ENCODE measurements around the gene SLC5A2. TPM values are rescaled to one million over a fixed set of nuclear protein-coding genes. Genes with fewer than 3 reads are reported as not detected.
"Not testable (repeated sequence)": the region's sequence is repeated elsewhere in the genome, so short reads cannot be mapped to it uniquely, and the experiment has no call there.

SLC5A2 gene
- total RNA-seq, 1 donor from 2014 or later, result not detected

DNA sequence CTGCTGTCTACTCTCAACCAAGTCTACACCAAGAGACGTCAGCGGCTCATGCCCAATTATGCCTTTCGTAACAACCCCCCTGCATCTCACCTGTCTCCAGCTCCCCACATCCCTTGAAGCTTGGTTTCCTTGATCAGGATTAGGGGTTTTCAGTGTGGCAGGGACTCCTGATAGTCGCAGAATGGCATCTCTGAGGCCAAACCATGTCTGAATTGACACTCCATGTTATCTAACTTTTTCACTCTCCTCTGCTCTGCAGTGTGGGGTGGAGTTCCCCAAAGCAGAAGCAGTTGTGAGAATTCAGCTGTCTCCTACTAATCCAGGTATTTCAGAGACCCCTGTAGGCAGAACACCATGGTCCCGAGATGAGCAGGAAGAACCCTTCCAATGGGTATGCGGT, 39.1 kb downstream of the SLC5A2 start:
- DNase-seq, result no peak
- TF ChIP-seq, protein P1, sequence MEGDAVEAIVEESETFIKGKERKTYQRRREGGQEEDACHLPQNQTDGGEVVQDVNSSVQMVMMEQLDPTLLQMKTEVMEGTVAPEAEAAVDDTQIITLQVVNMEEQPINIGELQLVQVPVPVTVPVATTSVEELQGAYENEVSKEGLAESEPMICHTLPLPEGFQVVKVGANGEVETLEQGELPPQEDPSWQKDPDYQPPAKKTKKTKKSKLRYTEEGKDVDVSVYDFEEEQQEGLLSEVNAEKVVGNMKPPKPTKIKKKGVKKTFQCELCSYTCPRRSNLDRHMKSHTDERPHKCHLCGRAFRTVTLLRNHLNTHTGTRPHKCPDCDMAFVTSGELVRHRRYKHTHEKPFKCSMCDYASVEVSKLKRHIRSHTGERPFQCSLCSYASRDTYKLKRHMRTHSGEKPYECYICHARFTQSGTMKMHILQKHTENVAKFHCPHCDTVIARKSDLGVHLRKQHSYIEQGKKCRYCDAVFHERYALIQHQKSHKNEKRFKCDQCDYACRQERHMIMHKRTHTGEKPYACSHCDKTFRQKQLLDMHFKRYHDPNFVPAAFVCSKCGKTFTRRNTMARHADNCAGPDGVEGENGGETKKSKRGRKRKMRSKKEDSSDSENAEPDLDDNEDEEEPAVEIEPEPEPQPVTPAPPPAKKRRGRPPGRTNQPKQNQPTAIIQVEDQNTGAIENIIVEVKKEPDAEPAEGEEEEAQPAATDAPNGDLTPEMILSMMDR (IDR thresholded peaks at IDR 0.05; ENCODE audit: partially characterized antibody, unreplicated experiment), result no peak
- peaks cover 2% of the 10 kb centered on the region for H3K27me3 Mint-ChIP-seq (ENCODE audit: unreplicated experiment)
- H3K4me1 Mint-ChIP-seq (ENCODE audit: low read depth, unreplicated experiment), result no peaks in the 10 kb centered on the region
- no peaks in the 10 kb centered on the region for H3K36me3 Mint-ChIP-seq (ENCODE audit: unreplicated experiment)
- no peak overlapping the region for H3K4me3 Mint-ChIP-seq (ENCODE audit: unreplicated experiment)
- H3K9me3 Mint-ChIP-seq (ENCODE audit: unreplicated experiment), result no peaks in the 10 kb centered on the region
- H3K27ac Mint-ChIP-seq (ENCODE audit: unreplicated experiment), result no peak overlapping the region

DNA sequence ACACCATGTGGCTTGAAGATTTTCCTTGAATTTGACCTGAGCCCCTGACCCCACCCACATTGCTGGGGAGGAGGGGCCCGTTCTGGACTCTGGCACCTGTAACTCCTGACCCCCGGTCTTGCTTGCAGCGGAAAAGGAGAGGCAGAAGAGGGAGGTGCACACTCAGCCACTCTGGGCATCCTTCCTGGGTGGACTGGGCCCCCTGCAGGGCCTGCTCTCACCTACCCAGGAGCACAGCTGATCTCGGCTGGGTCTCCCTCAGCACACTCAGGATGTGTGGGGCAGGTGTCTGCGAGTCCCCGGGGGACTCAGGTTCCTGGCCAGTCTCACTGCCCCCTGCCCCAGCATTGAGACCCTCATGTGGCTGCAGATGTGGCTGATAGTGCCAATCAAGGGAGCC, 40.8 kb downstream of the SLC5A2 start:
- not testable (repeated sequence) for H3K4me3 Mint-ChIP-seq (ENCODE audit: unreplicated experiment); H3K27ac Mint-ChIP-seq (ENCODE audit: unreplicated experiment); DNase-seq; H3K27me3 Mint-ChIP-seq (ENCODE audit: unreplicated experiment); H3K36me3 Mint-ChIP-seq (ENCODE audit: unreplicated experiment); H3K9me3 Mint-ChIP-seq (ENCODE audit: unreplicated experiment); H3K4me1 Mint-ChIP-seq (ENCODE audit: low read depth, unreplicated experiment)

DNA sequence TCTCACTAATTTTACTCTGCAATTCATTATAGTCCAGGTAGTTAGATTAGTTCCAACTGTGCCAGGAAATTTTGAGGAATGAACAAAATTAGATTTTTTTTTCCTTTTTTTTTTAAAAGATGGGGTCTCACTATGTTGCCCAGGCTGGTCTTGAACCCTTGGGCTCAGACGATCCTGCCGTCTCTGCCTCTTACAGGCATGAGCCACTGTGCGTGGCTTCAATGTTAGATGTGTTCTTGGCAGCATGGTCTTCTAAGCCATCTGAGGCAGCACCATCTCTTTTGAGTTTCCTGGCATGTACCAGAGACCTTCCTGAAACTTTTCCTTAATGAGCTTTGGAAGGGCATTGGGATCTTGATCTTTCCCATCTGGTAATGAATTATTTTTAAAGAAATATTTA, 42.2 kb downstream of the SLC5A2 start:
- no peak for DNase-seq
- Mint-ChIP-seq H3K36me3 (ENCODE audit: unreplicated experiment) (no peaks in the 10 kb centered on the region), H3K4me1 (ENCODE audit: low read depth, unreplicated experiment) (no peaks in the 10 kb centered on the region), H3K9me3 (ENCODE audit: unreplicated experiment) (peaks cover 2% of the 10 kb centered on the region), H3K27ac (ENCODE audit: unreplicated experiment) (no peak overlapping the region), H3K4me3 (ENCODE audit: unreplicated experiment) (no peak overlapping the region), H3K27me3 (ENCODE audit: unreplicated experiment) (peaks cover 15% of the 10 kb centered on the region)
- TF ChIP-seq, protein P1 (IDR thresholded peaks at IDR 0.05; ENCODE audit: partially characterized antibody, unreplicated experiment), result no peak

DNA sequence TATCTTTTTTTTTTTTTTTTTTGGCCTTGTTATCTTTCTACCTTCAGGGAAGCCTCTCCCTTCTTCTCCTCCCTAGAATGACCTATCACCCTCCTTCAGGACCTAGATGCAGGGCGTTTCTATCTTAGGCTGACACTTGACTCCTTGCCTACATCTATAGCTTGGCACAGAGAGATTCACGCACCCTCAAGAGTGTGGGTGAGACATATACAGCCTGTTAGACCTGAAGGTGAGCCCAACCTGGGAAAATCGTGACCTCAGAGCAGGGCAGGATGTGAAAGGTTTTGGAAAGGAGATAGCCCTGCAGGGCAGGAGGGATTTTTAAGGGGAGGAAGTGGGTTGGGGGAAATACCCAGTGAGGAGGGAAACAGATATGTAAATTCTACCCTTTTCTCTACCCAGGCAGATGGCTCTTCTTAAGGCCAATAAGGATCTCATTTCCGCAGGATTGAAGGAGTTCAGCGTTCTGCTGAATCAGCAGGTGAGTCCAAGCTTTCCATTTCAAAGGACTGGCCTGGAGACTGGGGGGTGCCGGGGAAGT, 44.9 kb downstream of the SLC5A2 start, which contains the start of gene AHSP:
Gene AHSP (plus strand): TSS at position 167 of the 541 bp plus-strand sequence. CDS start 240 bp downstream, at position 407.
- Mint-ChIP-seq H3K27ac (ENCODE audit: unreplicated experiment) (no peak within 1 kb of the TSS), H3K4me3 (ENCODE audit: unreplicated experiment) (no peak within 1 kb of the TSS), H3K27me3 (ENCODE audit: unreplicated experiment) (peaks cover 17% of the 10 kb centered on the region), H3K36me3 (ENCODE audit: unreplicated experiment) (no peaks in the 10 kb centered on the region), H3K4me1 (ENCODE audit: low read depth, unreplicated experiment) (no peaks in the 10 kb centered on the region), H3K9me3 (ENCODE audit: unreplicated experiment) (peaks cover 2% of the 10 kb centered on the region)
- TF ChIP-seq, protein P1 (IDR thresholded peaks at IDR 0.05; ENCODE audit: partially characterized antibody, unreplicated experiment), result no peak
- no peak for DNase-seq

DNA sequence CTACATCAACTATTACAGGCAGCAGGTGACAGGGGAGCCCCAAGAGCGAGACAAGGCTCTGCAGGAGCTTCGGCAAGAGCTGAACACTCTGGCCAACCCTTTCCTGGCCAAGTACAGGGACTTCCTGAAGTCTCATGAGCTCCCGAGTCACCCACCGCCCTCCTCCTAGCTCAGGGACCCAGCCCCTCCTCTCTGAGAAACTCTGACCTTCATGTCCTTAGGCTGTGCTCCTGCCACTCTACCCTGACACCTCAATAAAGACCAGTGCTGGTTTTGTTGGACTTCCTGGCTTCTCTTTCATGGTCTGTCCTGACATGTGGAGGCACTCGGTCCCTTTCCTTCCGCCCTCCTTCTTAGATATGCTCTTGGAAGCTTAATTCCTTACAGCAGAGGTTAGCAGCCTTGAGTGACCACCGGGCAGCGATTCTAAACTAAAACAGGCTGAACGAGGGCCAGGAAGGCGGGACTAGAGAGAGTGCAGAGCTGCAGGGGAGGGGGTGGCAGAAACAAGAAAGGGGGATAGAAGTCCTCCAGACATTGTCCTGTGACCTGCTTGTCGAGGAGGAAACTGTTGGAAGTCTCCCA, 45.7 kb downstream of the SLC5A2 start:
- Mint-ChIP-seq H3K27me3 (ENCODE audit: unreplicated experiment) (peaks cover 17% of the 10 kb centered on the region), H3K9me3 (ENCODE audit: unreplicated experiment) (peaks cover 4% of the 10 kb centered on the region), H3K36me3 (ENCODE audit: unreplicated experiment) (no peaks in the 10 kb centered on the region), H3K4me1 (ENCODE audit: low read depth, unreplicated experiment) (no peaks in the 10 kb centered on the region), H3K4me3 (ENCODE audit: unreplicated experiment) (no peak overlapping the region), H3K27ac (ENCODE audit: unreplicated experiment) (no peak overlapping the region)
- DNase-seq, result no peak
- TF ChIP-seq, protein P1 (IDR thresholded peaks at IDR 0.05; ENCODE audit: partially characterized antibody, unreplicated experiment), result no peak
